HG02884 (cell line): ENCODE data around the gene BRIP1.
"Not testable (repeated sequence)": the region's sequence is repeated elsewhere in the genome, so short reads cannot be mapped to it uniquely, and the experiment has no call there.

ENCODE experiments used
- ATAC-seq: cut with Tn5 transposase; IDR thresholded peaks from one replicate; pipeline ENCODE4 v1.9.1; 2021; ENCODE audit warnings: mild to moderate bottlenecking, moderate library complexity; ENCODE audit not compliant: unreplicated experiment

Gene BRIP1

GRCh38 chr17:61862975-61863800 is at the start of gene BRIP1:
TSS of gene BRIP1 (minus strand) at chr17:61863528. CDS start at chr17:61861539, 1,989 bp downstream.
- peak; percentile 91 for ATAC-seq

GRCh38 chr17:61908292-61909037 is 45.1 kb upstream of the BRIP1 start:
- no peak for ATAC-seq

- ATAC-seq = no peak
These were observed 44.0 kb upstream of the BRIP1 start for GRCh38 chr17:61907361-61907760.

DNA sequence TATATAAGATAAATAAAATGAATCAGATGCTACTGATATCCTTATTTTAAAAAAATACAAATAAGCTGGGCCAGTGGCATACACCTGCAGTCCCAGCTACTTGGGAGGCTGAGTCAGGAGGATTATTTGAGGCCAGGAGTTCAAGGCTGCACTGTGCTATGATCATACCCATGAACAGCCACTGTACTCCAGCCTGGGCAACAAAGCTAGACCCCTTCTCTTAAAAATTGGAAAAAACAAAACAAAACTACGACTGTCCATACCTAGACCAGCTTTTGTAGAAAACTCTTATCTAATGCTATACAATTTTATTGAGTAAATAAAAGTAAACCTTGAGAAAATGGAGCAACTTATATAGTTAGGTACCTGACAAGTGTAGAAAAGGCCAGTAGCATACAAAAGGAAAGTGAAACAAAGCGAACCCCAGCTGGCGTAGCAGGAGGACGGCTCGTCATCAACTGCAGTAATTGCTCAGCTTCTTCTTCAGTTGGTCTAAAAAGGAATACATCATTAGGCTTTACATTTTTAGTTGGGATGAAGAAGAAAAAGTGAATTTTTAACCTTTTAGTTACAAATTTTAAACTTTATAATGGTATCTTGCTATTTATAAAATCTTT is 40.9 kb upstream of the BRIP1 start:
- no peak for ATAC-seq

DNA sequence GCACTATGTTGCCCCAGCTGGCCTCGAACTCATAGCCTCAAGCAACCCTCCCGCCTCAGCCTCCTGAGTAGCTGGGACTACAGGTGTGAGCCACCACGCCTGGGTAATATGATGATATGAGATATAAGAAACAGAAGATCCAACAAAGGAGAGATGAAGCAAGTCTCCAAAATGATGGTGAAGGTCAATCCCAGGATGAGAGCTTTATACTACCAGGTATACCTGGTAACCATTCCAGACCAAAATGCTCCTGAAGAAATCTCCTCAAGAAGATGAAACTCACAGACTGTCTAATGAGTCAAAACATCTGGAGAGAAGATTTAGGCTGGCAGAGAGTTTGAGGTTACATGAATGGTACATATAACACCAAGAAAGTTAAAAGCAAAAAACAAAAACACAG is 39.9 kb upstream of the BRIP1 start:
- ATAC-seq = no peak

DNA sequence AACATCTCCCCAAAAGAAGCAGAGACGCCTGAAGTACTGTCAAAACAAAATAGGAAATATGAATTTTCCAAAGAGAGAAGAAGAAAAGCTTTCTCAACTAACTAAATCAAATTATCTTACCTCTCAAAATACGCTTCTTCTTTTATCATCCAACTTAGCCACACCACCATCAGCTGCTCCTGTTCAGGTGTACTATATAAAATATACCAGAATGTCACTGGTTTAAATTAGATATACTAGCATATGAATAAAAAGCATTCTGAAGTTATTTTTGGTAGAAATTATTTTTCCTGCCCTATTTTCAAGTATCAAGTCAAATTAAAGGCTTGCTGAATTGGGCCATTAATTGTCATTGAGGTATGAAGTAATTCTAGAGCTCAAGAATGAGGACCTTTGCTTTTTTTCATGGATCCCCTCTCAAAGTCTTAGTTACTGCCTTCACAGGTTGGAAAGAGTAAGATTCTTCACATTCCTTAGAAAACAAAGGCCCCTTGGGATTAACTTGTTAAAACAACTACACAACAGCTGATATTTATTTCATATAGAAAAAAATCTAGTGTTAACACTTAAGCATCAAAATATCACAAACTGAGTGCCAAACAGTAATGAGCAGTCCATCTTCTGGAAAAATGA is 34.3 kb upstream of the BRIP1 start:
- ATAC-seq = no peak

- no peak for ATAC-seq
These were observed 32.1 kb upstream of the BRIP1 start for GRCh38 chr17:61895391-61895790.

GRCh38 chr17:61894310-61894709 is 31.0 kb upstream of the BRIP1 start:
- not testable (repeated sequence) for ATAC-seq

DNA sequence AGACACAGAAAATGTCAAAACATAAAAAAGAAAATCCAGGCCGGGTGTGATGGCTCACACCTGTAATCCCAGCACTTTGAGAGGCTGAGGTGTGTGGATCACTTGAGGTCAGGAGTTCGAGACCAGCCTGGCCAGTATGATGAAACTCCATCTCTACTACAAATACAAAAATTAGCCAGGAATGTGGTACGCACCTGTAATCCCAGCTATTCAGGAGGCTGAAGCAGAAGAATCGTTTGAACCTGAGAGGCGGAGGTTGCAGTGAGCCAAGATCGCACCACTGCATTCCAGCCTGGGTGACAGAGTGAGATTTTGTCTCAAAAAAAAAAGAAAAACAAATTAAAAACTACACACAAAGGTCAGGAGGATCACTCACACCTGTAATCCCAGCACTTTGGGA is 24.4 kb upstream of the BRIP1 start:
- ATAC-seq = not testable (repeated sequence)

DNA sequence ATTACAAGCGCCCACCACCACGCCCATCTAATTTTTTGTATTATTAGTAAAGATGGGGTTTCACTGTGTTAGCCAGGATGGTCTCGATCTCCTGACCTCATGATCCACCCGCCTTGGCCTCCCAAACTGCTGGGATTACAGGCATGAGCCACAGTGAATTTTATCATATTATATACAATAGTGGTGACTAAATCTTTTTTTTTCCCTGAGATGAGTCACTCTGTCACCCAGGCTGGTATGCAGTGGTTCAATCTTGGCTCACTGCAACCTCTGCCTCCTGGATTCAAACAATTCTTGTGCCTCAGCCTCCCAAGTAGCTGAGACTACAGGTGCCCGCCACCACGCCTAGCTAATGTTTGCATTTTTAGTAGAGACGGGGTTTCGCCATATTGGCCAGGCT is 22.5 kb upstream of the BRIP1 start:
- ATAC-seq = not testable (repeated sequence)

GRCh38 chr17:61884864-61885263 is 21.5 kb upstream of the BRIP1 start:
- no peak for ATAC-seq

DNA sequence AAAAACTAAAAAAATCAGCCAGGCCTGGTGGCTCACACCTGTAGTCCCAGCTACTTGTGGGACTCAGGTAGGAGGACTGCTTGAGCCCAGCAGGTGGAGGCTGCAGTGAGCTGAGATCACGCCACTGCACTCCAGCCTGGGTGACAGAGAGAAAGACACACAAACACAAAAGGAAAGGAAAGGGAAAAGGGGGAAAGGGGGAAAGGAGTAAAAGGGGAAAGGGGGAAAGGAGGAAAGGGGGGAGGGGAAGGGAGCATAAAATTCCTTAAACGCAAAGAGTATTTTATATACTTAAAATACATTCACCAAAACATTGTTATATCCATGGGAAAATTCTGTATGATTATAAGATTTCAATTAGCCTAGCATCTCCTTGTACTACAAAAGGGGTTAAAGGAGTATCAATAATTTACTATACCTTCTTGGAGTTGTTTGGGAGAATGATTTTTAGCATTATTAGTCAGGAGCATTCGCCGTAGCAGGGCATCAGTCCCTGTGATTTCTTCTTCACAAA is 17.3 kb upstream of the BRIP1 start:
- ATAC-seq = no peak

GRCh38 chr17:61878984-61879612 is 15.8 kb upstream of the BRIP1 start:
- no peak for ATAC-seq

GRCh38 chr17:61878520-61878919 is 15.2 kb upstream of the BRIP1 start:
- ATAC-seq = no peak

DNA sequence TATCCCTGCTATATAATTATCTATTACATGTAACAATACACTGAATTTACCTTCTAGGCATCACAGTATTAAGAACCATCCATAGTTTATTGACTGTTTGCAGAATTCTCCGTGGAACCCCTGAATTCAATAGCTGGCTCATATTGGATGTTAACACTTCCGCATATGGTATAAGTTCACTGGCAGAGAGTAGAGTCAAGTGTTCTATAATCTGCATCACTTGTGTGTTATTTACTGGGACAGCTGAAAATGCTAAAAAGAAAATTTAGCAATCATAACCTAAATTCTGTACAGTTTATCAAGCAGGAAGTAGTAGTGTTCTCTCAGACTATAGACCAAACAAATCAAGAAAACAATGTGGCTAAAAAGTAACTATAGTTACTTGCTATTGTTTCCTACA is 14.5 kb upstream of the BRIP1 start:
- no peak for ATAC-seq

DNA sequence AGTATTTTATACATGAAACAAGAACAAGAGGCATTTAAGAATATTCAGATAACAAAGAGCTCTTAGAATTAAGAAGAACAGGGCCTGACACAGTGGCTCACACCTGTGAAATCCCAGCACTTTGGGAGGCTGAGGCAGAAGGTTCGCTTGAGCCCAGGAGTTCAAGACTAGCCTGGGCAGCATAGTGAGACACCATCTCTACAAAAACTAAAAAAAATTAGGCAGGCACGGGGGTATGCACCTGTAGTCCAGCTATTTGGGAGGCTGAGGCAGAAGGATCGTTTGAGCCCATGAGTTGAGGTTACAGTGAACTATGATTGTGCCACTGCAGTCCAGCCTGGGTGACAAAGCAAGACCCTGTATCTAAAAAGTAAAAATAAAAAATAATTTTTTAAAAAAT is 12.5 kb upstream of the BRIP1 start:
- ATAC-seq = no peak

DNA sequence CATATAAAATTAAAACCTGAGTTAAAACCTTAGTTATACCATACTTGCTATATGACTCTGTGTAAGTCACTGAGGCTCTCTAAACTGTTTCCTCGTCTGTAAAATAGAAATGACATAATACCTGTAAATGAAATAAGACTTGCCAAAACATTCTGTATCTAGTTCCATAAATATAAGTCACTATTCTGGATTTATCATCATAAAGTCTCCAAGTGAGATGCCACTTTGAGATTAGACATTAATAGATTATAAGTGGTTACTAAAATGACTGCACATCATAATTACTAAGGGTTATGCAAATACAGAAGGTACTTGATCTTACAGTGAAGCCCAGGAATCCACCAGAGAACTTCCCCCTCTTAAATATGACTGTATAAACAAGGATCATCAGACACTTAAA is 12.0 kb upstream of the BRIP1 start:
- no peak for ATAC-seq

GRCh38 chr17:61874075-61874474 is 10.7 kb upstream of the BRIP1 start:
- no peak for ATAC-seq

- ATAC-seq = no peak
These were observed 8.8 kb upstream of the BRIP1 start for GRCh38 chr17:61872099-61872498.

DNA sequence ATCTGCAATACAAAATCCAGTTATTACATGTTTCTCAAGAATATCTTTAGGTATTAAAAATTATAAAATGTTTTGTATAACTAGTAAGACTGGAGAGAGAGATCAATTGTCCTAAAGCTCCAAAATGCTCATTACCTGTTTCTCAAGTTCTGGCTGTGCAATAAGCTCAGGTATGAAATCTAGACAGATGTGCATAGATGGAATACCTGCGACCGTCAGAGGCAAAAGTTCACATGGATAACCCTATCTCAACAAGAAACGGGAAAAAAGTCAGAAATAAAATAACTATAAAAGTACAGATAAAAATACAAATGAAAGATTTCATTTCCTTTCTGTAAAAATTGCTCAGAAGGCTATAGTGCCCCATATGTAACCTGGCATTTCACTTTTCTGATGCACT is 5.8 kb upstream of the BRIP1 start:
- no peak for ATAC-seq

DNA sequence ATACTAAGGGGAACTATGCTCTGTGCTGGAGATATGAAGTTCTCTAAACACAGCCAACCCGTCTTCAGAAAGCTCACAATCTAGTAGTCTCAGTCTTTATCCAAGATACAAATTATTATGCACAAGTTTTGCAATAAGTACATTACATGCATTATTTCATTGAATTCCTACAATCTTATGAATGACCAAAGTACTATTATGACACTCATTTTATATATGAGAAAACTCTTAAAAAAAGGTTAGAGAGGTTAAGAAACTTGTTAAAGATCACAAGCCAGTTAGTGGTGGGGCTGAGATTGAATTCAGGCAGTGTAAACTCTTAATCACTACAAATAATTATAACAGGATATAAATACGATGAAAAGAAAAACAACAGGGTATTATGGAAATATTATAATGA is 4.7 kb upstream of the BRIP1 start:
- ATAC-seq = no peak
